Right lobe of liver (tissue), 4 donors: ENCODE measurements around the gene PRKACA.

Source experiments
- POLR2A ChIP-seq: fragments of 450-650 bp; IDR thresholded peaks from one replicate; pipeline ENCODE4 v1.6.1; 2017; ENCODE audit warnings: antibody characterized with exemption, mild to moderate bottlenecking
- TF ChIP-seq, protein P1 (sequence below), 4 donors: fragments of 200-600 bp in 3 of 4; fragments of 450-650 bp in 1 of 4; IDR thresholded peaks; one replicate each; pipeline versions ENCODE4 v1.5.1 to v1.8.0; 2016 to 2022; ENCODE audit warnings: antibody characterized with exemption in 4 of 4, mild to moderate bottlenecking in 2 of 4
- donor health status: DM: no; HTN: no; CAD: no.
- donor health status: DM: no; HTN: no; CAD: no.
- donor health status: DM: no; HTN: yes; CAD: no.

DNA sequence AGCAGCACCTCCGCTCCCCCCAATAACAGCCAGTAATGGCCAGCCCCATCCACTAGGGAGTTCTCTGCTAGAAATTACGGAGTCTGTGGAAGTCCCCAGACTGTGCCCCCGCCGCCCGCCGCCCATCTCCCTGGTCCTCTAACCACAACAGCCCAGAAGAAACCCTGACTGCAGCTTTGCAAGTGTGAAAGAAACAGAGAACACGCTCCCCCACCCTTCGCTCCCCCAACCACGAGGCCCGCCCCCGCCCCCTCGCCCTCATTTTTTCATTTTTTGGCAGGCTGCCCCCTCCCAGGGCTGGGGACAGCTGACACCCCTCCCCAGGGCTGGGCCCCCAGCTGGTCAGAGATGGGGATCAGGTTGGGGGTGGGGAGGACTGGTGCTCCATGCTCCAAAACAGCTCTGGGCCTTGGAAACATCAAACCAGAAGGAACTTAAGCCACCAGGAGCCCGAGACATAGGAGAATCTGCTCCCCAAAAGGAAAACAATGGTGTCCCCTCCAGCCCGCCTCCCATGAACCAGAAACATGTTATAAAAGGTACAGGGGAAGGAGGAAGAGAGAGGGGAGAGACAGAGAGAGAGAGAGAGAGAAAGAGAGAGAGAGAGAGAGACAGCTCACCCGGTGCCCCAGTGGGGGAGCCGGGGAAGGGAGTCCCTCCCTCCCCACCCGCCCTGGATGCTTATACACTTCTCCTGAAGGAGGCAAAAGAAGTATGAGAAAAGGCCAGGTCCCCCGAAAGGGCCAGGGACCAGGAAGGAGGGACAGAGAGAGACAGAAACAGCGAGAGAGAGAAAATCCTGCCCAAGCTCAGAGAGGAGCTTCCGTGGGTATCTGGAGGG is 48.6 kb upstream of the PRKACA start:
- TF ChIP-seq, protein P1, sequence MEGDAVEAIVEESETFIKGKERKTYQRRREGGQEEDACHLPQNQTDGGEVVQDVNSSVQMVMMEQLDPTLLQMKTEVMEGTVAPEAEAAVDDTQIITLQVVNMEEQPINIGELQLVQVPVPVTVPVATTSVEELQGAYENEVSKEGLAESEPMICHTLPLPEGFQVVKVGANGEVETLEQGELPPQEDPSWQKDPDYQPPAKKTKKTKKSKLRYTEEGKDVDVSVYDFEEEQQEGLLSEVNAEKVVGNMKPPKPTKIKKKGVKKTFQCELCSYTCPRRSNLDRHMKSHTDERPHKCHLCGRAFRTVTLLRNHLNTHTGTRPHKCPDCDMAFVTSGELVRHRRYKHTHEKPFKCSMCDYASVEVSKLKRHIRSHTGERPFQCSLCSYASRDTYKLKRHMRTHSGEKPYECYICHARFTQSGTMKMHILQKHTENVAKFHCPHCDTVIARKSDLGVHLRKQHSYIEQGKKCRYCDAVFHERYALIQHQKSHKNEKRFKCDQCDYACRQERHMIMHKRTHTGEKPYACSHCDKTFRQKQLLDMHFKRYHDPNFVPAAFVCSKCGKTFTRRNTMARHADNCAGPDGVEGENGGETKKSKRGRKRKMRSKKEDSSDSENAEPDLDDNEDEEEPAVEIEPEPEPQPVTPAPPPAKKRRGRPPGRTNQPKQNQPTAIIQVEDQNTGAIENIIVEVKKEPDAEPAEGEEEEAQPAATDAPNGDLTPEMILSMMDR (IDR thresholded peaks at IDR 0.05), result no peak
- TF ChIP-seq POLR2A, result no peak
